H9 (cell line): ENCODE measurements around the gene ZNF674. TPM values are rescaled to one million over a fixed set of nuclear protein-coding genes. Genes with fewer than 3 reads are reported as not detected.
A peak's percentile ranks its signal among the peaks of the same experiment; 100 is the strongest.

Experiments
- DNase-seq: peaks from one replicate; pipeline ENCODE4 v3.0.0-alpha.2; 2017
- H2AFZ ChIP-seq: one replicate; pipeline ENCODE4 v1.6.1; 2013; ENCODE audit warnings: mild to moderate bottlenecking, low read length, control low read depth, moderate library complexity
- H2AK5ac ChIP-seq: 2 replicates; pipeline ENCODE4 v1.6.1; 2013; ENCODE audit warnings: low read length, control low read depth, mixed read lengths; ENCODE audit not compliant: insufficient read length
- H2BK120ac ChIP-seq: one replicate; pipeline ENCODE4 v1.6.1; 2013; ENCODE audit warnings: low read depth, mild to moderate bottlenecking, low read length, control low read depth, inconsistent platforms; ENCODE audit not compliant: poor library complexity, severe bottlenecking
- H2BK12ac ChIP-seq: 2 replicates; pipeline ENCODE4 v1.6.1; 2013; ENCODE audit warnings: low read length, control low read depth, mixed read lengths, low read depth; ENCODE audit not compliant: insufficient read length
- H2BK15ac ChIP-seq: 2 replicates; pipeline ENCODE4 v1.6.1; 2013; ENCODE audit warnings: low read depth, low read length, control low read depth
- H2BK20ac ChIP-seq: one replicate; pipeline ENCODE4 v1.6.1; 2013; ENCODE audit warnings: low read depth, mild to moderate bottlenecking, low read length, control low read depth, inconsistent platforms; ENCODE audit not compliant: poor library complexity, severe bottlenecking
- H2BK5ac ChIP-seq: 2 replicates; pipeline ENCODE4 v1.6.1; 2013; ENCODE audit warnings: low read length, control low read depth, mixed read lengths; ENCODE audit not compliant: insufficient read length
- H3K14ac ChIP-seq: 2 replicates; pipeline ENCODE4 v1.6.1; 2013; ENCODE audit warnings: low read length, control low read depth; ENCODE audit not compliant: insufficient read depth
- H3K18ac ChIP-seq: 2 replicates; pipeline ENCODE4 v1.6.1; 2013; ENCODE audit warnings: low read depth, mild to moderate bottlenecking, mixed read lengths, low read length, control low read depth; ENCODE audit not compliant: insufficient read length
- H3K23ac ChIP-seq: 2 replicates; pipeline ENCODE4 v1.6.1; 2013; ENCODE audit warnings: low read length, control low read depth, mixed read lengths, low read depth; ENCODE audit not compliant: insufficient read length
- H3K23me2 ChIP-seq: 2 replicates; pipeline ENCODE4 v1.6.1; 2013; ENCODE audit warnings: low read depth, mild to moderate bottlenecking, mixed read lengths, low read length, control low read depth; ENCODE audit not compliant: insufficient read length, poor library complexity, severe bottlenecking
- H3K27ac ChIP-seq: 2 replicates; pipeline ENCODE4 v1.5.1; 2013; ENCODE audit warnings: low read length, control low read depth, mixed read lengths, low read depth; ENCODE audit not compliant: insufficient read length
- H3K27me3 ChIP-seq: 2 replicates; pipeline ENCODE4 v1.6.1; 2013; ENCODE audit warnings: low read length, control low read depth, inconsistent platforms; ENCODE audit not compliant: insufficient read depth
- H3K4ac ChIP-seq: 2 replicates; pipeline ENCODE4 v1.6.1; 2013; ENCODE audit warnings: low read depth, mild to moderate bottlenecking, control low read depth, inconsistent platforms, low read length, moderate library complexity
- H3K4me1 ChIP-seq: 2 replicates; pipeline ENCODE4 v1.6.1; 2013; ENCODE audit warnings: low read length, control low read depth, inconsistent platforms; ENCODE audit not compliant: insufficient read depth
- H3K4me2 ChIP-seq: 2 replicates; pipeline ENCODE4 v1.6.1; 2013; ENCODE audit warnings: low read length, control low read depth, mixed read lengths; ENCODE audit not compliant: insufficient read length, insufficient read depth
- H3K56ac ChIP-seq: 2 replicates; pipeline ENCODE4 v1.6.1; 2013; ENCODE audit warnings: low read depth, mild to moderate bottlenecking, mixed read lengths, low read length, control low read depth; ENCODE audit not compliant: insufficient read length
- H3K79me1 ChIP-seq: 2 replicates; pipeline ENCODE4 v1.6.1; 2013; ENCODE audit warnings: low read depth, mild to moderate bottlenecking, moderate library complexity, low read length, control low read depth, inconsistent platforms; ENCODE audit not compliant: insufficient read depth, poor library complexity, severe bottlenecking
- H3K79me2 ChIP-seq: 2 replicates; pipeline ENCODE4 v1.6.1; 2013; ENCODE audit warnings: low read length, control low read depth, inconsistent platforms; ENCODE audit not compliant: insufficient read depth
- H3K9ac ChIP-seq: 2 replicates; pipeline ENCODE4 v1.6.1; 2013; ENCODE audit warnings: low read length, control low read depth, mixed read lengths; ENCODE audit not compliant: insufficient read length; ENCODE audit errors: extremely low read depth
- H3K9me3 ChIP-seq: one replicate; pipeline ENCODE4 v1.6.1; 2013; ENCODE audit warnings: low read depth, low read length, inconsistent platforms; ENCODE audit not compliant: control insufficient read depth
- H3T11ph ChIP-seq: one replicate; pipeline ENCODE4 v1.6.1; 2013; ENCODE audit warnings: mild to moderate bottlenecking, low read length, control low read depth, inconsistent platforms
- H4K20me1 ChIP-seq: one replicate; pipeline ENCODE4 v1.6.1; 2013; ENCODE audit not compliant: control insufficient read depth, insufficient read length, insufficient read depth
- H4K5ac ChIP-seq: 2 replicates; pipeline ENCODE4 v1.6.1; 2013; ENCODE audit warnings: low read depth, mild to moderate bottlenecking, mixed read lengths, low read length, control low read depth; ENCODE audit not compliant: insufficient read length
- H4K8ac ChIP-seq: replicated peaks from 2 replicates; pipeline ENCODE4 v1.6.1; 2013; ENCODE audit warnings: low read length, control low read depth, mixed read lengths, low read depth; ENCODE audit not compliant: insufficient read length
- H4K91ac ChIP-seq: 2 replicates; pipeline ENCODE4 v1.6.1; 2013; ENCODE audit warnings: low read depth, mild to moderate bottlenecking, moderate library complexity, mixed read lengths, low read length, control low read depth; ENCODE audit not compliant: insufficient read length
- H3K27ac Mint-ChIP-seq, 3 experiments: 2 replicates in 2 of 3; 3 replicates in 1 of 3; pipeline ENCODE4 v1.8.0; 2020 to 2021; ENCODE audit warnings: mixed read lengths in 3 of 3, mild to moderate bottlenecking in 1 of 3, moderate library complexity in 1 of 3
- H3K27me3 Mint-ChIP-seq: 2 replicates; pipeline ENCODE4 v1.8.0; 2021; ENCODE audit warnings: low read depth, mild to moderate bottlenecking, moderate library complexity, mixed read lengths
- H3K36me3 Mint-ChIP-seq, 3 experiments: 2 replicates in 2 of 3; 3 replicates in 1 of 3; pipeline ENCODE4 v1.8.0; 2020 to 2021; ENCODE audit warnings: low read depth in 3 of 3, mixed read lengths in 3 of 3; ENCODE audit not compliant: insufficient read depth in 1 of 3
- H3K4me1 Mint-ChIP-seq, 2 experiments: 2 replicates each; pipeline ENCODE4 v1.8.0; 2020; ENCODE audit warnings: mixed read lengths in 2 of 2
- H3K4me3 Mint-ChIP-seq, 2 experiments: 2 replicates in 1 of 2; 3 replicates in 1 of 2; pipeline ENCODE4 v1.8.0; 2020 to 2021; ENCODE audit warnings: mild to moderate bottlenecking in 2 of 2, mixed read lengths in 2 of 2, moderate library complexity in 1 of 2
- H3K9me3 Mint-ChIP-seq, 2 experiments: 2 replicates in 1 of 2; 3 replicates in 1 of 2; pipeline ENCODE4 v1.8.0; 2020; ENCODE audit warnings: mild to moderate bottlenecking in 2 of 2, mixed read lengths in 2 of 2, moderate library complexity in 1 of 2
- WGBS: extraction: QIAGEN DNeasy Blood & Tissue Kit; methylation state at CpG from one replicate; pipeline ENCODE4 v1.1.7; 2013; ENCODE audit warnings: missing lambda C conversion rate, low lambda C conversion rate, mixed read lengths; ENCODE audit not compliant: insufficient read length; ENCODE audit errors: extremely low coverage; 5-methylcytosine and 5-hydroxymethylcytosine counted together
- total RNA-seq: library from RNA; stranded (reverse); gene quantifications from 2 replicates; pipeline ENCODE4 v1.2.1, GENCODE V29; 2021
- TF ChIP-seq, protein P1 (sequence below): fragments of 200-600 bp; sonication (generic); conservative IDR thresholded peaks from 3 replicates; pipeline ENCODE4 v1.8.0; 2021; ENCODE audit warnings: antibody characterized with exemption, mild to moderate bottlenecking

Gene ZNF674
- total RNA-seq, 1 experiment from 2014 or later, result 10.1 TPM

DNA sequence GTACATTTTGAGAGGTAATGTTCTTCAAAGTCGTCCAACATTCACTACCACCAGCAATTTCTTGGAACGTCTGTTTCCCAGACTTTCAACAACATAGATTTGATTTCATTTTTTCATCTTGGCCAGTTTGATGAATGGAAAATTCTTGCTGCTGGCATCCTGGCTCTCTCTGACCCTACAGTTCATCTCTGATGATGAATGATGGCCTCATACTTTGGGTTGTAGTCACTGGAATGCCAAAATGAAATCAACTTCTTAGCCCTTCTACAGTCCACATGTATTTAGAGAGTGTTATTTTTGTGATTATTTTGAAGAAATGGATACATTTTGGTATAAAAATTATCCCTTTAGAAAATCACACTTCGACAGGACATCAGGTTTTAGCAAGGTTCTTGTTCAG lies 37.1 kb upstream of the ZNF674 start:
- no peak overlapping the region for H3K4me2 ChIP-seq

More for the DNA sequence above, 37.1 kb upstream of the ZNF674 start:
- peaks cover 66 to 70% of the 10 kb centered on the region in 2 experiments for H3K9me3 Mint-ChIP-seq
- no CpG with 5 or more reads among the region's 3 CpGs for WGBS
- TF ChIP-seq, protein P1, sequence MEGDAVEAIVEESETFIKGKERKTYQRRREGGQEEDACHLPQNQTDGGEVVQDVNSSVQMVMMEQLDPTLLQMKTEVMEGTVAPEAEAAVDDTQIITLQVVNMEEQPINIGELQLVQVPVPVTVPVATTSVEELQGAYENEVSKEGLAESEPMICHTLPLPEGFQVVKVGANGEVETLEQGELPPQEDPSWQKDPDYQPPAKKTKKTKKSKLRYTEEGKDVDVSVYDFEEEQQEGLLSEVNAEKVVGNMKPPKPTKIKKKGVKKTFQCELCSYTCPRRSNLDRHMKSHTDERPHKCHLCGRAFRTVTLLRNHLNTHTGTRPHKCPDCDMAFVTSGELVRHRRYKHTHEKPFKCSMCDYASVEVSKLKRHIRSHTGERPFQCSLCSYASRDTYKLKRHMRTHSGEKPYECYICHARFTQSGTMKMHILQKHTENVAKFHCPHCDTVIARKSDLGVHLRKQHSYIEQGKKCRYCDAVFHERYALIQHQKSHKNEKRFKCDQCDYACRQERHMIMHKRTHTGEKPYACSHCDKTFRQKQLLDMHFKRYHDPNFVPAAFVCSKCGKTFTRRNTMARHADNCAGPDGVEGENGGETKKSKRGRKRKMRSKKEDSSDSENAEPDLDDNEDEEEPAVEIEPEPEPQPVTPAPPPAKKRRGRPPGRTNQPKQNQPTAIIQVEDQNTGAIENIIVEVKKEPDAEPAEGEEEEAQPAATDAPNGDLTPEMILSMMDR, result no peak
- Histone ChIP-seq H3K4ac (no peak overlapping the region), H3K9me3 (peaks cover 17% of the 10 kb centered on the region), H2BK5ac (no peak overlapping the region), H3K23ac (no peak overlapping the region), H2BK15ac (no peak overlapping the region), H2BK20ac (no peak overlapping the region), H2AFZ (no peak overlapping the region), H4K91ac (no peak overlapping the region), H3K23me2 (no peaks in the 10 kb centered on the region), H3K27ac (no peak overlapping the region), H3K18ac (no peak overlapping the region), H3K79me2 (peaks cover 13% of the 10 kb centered on the region; the same call in 1 of the 2 replicates), H3K79me1 (peaks cover 2% of the 10 kb centered on the region), H3K27me3 (no peaks in the 10 kb centered on the region; the same call in 1 of the 2 replicates), H3K4me1 (no peaks in the 10 kb centered on the region; the same call in 1 of the 2 replicates), H3K56ac (no peak overlapping the region), H3K9ac (no peak overlapping the region), H4K20me1 (no peaks in the 10 kb centered on the region), H4K8ac (no peak overlapping the region), H3K14ac (no peak overlapping the region), H3T11ph (no peak overlapping the region), H2AK5ac (no peak overlapping the region), H2BK120ac (no peak overlapping the region), H4K5ac (no peak overlapping the region), H2BK12ac (no peak overlapping the region)
- peaks cover 11 to 38% (median 25%) of the 10 kb centered on the region in 3 experiments for H3K36me3 Mint-ChIP-seq
- no peaks in the 10 kb centered on the region; the same call in 1 of the 2 replicates for H3K27me3 Mint-ChIP-seq
- H3K27ac Mint-ChIP-seq, result no peak overlapping the region; a peak in 1 of 7 replicates
- DNase-seq, result no peak
- peaks cover 31 to 34% of the 10 kb centered on the region in 2 experiments for H3K4me1 Mint-ChIP-seq
- H3K4me3 Mint-ChIP-seq, result 0 out of 5 replicates have a peak overlapping the region, but pooled peaks of 1 of the 2 experiments have one; percentile 6
